Choroid plexus epithelial cell (primary cell): Measurements from ENCODE around the gene LDB3.

Experiments used
- DNase-seq: peaks from one replicate; pipeline ENCODE4 v3.0.0-alpha.2; 2010; ENCODE audit warnings: low read depth
- H3K4me3 ChIP-seq: 2 replicates; pipeline ENCODE4 v1.5.1; 2011; ENCODE audit warnings: low read depth, mild to moderate bottlenecking, control low read depth, low read length, moderate library complexity
- CTCF ChIP-seq: conservative IDR thresholded peaks from 2 replicates; pipeline ENCODE4 v1.5.1; 2011; ENCODE audit warnings: low read depth, mild to moderate bottlenecking, control low read depth, inconsistent platforms, low read length, moderate library complexity

LDB3 gene

DNA sequence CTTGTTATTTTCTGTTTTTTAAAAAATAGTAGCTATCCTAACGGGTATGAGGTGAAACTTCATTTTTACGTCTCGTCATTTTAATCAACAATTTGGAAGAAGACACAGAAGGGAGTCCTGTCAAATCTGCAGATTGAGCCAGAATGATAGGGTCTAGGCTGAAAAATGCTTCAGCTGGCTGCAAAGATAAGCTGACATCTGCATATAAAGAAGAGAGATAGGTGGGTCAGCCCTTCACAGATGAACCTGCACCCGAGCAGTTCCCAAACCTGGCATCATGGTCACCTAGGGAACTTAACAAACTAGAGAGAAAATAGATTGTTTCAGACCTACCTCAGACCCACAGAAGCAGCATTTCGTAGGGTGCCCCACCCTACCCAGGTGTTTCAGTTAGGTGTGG, 52.9 kb downstream of the LDB3 start:
- DNase-seq: no peak
- no peak overlapping the region for H3K4me3 ChIP-seq
- TF ChIP-seq CTCF: no peak

DNA sequence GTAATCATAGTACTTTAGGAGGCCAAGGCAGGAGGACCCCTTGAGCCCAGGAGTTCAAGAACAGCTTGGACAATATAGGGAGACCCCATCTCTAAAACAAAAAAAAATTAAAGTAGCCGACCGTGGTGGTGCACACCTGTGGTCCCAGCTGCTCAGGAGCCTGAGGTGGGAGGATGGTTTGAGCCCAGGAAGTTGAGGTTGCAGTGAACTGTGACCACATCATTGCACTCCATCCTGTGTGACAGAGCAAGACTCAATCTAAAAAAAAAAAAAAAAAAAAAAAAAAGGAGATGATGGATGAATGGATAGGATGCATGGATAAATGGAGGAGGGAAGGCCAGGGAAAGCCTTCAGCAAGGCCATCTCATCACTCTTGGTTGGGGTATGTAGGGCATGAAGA, 54.7 kb downstream of the LDB3 start:
- no peak for DNase-seq
- TF ChIP-seq CTCF: no peak
- H3K4me3 ChIP-seq: no peak overlapping the region

DNA sequence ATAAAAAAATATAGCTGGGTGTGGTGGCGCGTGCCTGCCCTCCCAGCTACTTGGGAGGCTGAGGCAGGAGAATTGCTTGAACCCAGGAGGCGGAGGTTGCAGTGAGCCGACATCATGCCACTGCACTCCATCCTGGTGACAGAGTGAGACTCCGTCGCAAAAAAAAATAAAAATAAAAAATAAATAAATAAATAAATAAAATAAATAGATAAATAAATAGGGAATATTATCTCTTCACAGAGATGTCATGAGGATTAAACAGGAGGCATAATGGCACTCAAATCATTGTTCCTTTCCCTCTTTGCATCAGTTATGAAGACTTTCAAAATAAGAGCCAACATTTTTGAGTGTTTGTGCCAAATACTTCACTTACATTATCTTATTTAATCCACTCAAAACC, 56.1 kb downstream of the LDB3 start:
- DNase-seq: no peak
- TF ChIP-seq CTCF: no peak
- H3K4me3 ChIP-seq: no peak overlapping the region

DNA sequence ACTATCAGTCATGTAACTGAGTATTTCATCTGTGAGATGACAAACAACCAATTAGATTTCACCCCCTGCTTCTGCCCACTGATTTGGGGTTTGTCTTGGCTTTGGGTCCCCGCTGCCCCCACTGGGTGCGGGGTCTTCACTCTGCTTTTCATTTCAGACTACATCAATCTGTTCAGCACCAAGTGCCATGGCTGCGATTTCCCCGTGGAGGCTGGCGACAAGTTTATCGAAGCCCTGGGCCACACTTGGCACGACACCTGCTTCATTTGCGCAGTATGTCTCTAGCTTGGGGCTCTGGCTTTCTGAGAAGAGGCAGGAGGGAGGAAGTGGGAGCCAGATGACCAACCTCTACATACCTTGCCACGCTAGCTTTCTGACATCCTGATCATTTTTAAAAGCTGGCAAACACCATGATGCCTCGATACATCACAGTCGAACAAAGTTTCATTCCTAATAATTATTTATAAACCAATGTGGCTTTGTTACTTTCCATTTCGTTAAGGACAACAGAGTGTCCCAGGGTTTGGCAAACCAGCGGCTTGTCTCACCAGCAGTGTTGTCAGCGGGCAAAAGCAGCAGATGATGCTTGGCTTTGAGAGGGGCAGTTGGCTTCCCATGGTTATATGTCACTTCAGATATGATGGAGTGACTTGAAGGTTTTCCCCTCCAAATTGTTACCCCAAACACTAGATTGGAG, 57.8 kb downstream of the LDB3 start:
- TF ChIP-seq CTCF: no peak
- no peak for DNase-seq
- no peak overlapping the region for H3K4me3 ChIP-seq

DNA sequence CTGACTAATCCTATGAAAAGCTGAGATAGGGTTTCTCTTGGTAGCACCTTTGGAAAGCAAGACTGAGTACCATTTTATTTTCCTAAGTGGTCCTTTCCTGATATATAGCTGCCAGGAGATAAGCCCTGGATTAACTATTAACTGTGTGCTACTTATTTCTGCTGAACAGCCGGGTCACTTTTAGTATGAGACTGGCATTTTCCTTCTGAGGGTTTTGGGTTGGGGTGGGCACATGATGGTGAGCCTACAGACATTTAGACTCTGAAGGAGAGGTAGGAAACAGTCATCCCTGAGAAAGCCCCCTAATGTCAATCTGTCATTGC, 58.3 kb downstream of the LDB3 start:
- no peak for DNase-seq
- TF ChIP-seq CTCF: no peak

GRCh38 chr10:86727470-86727869, 59.2 kb downstream of the LDB3 start:
- no peak overlapping the region for H3K4me3 ChIP-seq
- no peak for DNase-seq
- TF ChIP-seq CTCF: no peak

More for the DNA sequence above, 58.3 kb downstream of the LDB3 start:
- no peak overlapping the region for H3K4me3 ChIP-seq

DNA sequence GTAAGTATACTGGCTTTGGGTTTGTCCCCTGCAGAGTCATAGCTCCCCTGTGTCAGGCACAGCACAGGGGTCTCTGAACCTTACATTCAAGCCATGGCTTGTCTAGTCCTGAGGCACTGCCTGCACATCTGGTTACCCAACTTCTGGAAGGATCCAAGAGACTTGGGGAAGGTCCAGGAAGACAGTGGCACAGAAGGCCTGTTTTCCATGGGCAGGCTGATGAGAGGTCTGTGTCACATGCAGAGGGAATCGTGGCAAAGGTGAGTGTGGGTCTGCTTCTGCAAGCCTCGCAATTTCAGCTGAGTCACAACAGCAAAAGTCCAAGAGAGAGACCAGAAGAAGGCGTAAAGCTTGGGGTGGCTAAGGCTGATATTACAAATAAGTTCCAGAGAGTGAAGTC, 59.7 kb downstream of the LDB3 start:
- no peak for DNase-seq
- TF ChIP-seq CTCF: no peak
- no peak overlapping the region for H3K4me3 ChIP-seq
